Activated CD8-positive, alpha-beta memory T cell treated with anti-CD3 and anti-CD28 coated beads, Interleukin-2, amount 50 U/mL, for 1 hour (primary cell): ENCODE data around the gene PRRT4.

Experiments used
- DNase-seq: peaks from one replicate; pipeline ENCODE4 v3.0.0-alpha.2; 2020; ENCODE audit errors: extremely low read depth

Gene PRRT4

DNA sequence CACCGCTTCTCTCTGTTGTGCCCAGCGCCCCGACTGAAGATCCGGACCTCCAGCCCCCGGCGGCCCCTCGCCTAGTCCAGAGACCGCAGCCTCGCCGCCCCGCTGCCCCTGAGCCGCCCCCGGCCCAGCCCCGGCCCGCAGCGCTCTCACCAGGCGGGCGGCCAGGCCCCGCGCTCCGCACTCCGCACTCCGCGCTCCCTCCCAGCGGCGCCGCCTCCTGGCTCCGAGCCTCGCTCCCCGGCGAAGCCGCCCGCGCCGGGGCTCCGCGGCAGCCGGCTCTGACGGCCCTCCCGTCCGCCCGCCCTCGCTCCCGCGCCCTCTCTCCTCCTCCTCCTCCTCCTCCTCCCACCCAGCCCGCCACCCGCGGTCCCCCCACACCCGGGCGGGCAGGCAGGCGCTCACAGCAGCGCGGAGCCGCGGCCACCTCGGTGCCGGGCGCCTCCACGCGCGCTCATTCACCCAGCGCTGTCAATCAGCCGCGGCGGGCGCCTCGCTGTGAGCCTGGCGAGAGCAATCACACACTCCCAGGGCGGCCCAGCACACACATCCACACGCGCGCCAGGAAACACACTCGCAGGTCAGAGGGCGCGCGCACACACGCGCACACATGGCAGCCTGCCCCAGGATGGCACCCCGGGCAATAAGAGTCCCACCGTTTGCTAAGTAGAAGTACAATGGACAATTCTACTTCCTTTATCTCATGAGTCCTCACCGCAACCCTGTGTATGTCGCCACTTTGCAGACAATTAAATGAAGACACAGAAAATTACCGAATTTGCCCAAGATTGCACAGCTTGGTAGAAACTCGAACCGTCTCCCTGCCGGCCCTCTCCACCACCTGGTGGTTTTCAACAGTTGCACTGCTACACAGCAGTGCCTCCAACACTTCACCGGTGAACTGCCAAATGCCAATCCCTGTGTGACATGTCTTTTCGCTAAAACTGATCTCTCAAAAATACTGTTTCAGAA lies at the start of gene PRRT4:
Gene PRRT4 (minus strand): TSS at position 280 of the 969 bp plus-strand sequence.
- no peak for DNase-seq

DNA sequence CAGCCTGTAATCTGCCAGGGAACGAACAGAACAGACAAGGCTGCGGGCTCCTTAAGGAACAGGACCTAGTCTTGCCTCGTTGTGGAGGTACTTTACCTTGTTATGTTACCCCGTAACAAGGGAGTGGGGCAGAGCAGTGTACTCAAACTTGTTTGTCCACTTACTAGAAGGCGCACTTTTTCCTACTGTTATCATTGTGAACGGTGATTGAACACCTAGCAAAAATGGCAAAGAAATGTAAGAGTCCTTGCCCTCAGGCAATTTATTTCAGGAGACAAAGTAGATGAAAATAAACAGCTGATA lies 48.9 kb upstream of the PRRT4 start:
- no peak for DNase-seq

- DNase-seq: no peak
These were observed 48.3 kb upstream of the PRRT4 start, which contains the start of gene IMPDH1 for GRCh38 chr7:128409596-128410450. Gene IMPDH1 (minus strand): TSS chr7:128409982. CDS start chr7:128409901, 81 bp downstream.

DNA sequence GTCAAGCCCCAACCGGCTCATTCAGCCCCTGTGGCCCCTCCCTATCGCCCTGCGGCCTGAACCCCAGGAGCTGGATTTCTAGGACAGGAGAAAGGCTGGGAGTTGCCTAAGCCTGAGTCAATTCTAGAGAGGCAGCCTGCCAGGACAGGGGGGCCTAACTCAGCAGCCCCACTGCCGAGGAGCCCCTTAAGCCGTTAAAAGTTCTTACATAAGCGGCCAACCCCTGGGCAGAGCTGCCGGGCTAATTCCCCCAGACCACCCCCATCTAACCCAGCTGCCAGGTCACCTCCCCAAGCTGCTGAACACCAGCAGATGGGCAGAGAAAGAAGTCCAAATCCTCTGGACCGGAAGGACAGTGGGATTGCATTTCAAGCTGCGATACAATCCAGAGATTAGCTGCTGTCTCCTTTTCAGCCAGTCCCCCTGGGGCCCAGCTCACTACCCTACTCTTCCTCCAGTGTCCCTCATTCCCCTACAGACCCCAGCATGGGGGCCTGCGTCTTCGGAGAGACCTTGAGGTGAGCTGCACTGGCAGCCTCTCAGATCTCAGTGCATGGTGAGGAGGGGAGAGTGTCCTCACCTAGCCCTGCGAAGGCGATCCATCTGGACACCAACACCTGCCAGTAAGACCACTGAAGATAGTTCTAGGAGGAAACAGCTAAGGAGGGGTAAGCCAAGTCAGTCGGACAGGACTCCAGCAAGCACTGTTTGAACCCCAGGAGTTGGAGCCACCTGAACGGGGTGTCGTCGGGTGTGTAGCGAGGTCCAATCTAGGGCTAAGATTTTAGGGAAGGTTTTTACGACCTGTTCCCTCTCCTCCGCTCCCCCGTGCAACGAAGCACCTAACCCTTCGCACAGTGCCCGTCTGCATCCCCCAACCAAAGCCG lies 47.5 kb upstream of the PRRT4 start:
- DNase-seq: no peak

DNA sequence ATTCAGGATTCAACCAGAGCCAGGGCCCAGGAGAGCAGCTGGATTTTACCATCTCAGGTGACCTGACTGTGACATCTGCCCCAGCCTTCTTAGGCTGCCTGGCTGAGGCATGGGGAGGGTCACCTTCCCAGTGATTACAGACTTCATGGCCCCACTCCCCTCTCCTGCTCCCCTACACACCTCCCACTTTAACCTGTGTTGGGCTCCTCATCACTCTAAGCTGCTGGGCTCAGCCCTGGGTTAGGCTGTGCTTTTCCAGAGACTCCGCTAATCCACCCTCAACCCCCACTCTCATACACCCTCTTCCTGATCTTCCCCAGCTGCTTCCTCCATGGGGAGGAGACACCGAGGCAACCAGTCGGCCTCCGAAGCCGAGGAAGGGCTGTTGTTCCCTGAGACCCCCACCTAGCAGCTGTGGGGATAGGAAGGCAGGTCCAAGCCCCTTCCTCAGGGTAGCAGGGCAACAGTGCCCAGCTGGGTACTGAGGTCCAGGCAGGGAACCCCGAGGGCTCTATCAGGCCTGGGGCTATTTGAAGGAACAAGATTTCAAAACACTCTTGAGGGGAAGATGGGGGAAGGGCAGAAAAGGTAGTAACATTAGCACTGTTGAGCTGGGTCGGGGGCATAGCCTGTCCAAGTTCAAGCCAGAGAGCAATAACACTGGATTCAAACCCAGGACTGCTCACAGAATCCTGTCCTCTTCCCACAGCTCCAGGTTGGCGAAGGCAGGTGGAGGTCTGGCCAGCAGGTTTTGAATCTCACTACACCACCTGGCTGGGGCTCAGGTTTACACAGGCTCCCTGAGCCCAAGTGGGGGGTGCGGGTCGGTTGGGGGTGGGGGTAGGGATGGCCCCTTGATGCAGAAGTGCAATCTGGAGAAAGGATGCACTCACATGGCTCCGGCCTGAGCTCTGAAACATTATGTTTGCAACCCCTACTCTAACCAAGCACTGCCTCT lies 46.5 kb upstream of the PRRT4 start:
- DNase-seq: no peak

GRCh38 chr7:128407233-128407589 lies 45.7 kb upstream of the PRRT4 start:
- DNase-seq: no peak

DNA sequence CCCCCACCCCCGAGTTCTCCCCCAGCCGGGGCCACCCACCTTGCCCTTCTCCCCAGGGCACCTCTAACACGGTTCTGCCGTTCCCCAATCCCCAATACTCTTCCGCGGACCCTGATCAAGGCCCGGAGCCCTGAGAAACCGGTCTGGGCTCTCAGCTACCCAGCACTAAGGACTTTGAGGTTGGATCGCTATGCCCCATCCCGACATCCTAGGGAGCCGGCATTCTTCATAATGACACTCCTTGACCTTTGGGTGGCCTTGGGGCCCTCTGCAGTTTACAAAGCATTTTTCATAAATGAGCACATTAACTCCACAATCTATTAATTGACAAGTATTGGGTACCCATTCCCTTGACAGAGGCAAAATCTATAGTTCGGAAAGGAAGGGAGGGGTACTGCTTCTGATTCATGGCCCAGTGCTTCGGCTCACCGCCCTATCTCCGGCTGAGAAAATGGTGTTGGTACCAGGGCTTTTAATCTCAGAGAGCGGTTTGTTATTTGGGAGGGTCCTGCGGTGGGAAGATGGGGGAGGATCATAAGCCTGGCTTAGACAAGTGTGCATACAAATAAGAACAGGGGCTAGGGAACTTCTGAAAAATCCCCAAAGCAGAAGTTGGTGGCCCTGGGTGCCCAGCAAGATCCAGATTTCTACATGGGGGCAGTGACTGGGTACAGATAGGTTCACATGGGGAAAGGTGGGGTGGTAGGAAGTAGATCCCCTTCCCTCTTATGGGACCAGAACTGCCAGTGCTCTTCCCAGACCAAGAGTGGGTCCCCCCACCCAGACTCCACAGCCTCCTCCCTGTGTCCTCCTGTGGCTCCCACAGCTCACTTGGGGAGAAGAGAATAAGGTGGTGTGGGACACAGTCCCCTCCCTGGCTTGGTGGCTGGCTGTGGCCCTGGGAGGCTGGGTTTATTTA lies 45.1 kb upstream of the PRRT4 start:
- no peak for DNase-seq

GRCh38 chr7:128405471-128406313 lies 44.2 kb upstream of the PRRT4 start:
- no peak for DNase-seq

DNA sequence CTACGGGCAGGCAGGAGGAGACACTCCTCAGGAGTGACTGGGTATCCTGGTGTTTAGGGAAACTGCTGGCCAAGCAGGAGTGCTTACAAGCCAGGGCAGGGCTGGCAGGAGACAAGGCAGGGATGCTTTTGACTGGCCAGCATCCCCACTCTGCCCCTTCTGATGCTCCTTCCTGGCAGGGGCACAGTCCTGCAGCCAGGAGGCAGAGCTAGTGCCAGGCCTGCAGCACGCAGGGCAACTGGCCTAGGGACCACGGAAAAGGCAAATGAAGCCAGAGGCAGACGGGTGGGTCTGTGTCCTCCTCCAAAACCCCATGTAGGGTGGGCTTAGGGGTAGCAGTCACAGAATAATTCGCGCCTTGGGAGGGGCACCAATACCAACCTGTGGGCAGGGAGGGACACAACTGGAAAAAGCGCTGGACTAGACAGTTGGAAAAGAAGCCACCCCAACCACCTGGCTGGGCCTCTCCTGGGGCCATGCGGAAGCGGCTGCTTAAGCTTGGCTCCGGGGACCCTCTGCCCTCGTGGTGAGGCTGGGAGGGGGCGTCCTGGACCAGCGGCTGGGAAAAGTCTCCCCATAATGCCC lies 43.5 kb upstream of the PRRT4 start:
- no peak for DNase-seq

GRCh38 chr7:128404143-128404681 lies 42.7 kb upstream of the PRRT4 start:
- no peak for DNase-seq

GRCh38 chr7:128403676-128404075 lies 42.2 kb upstream of the PRRT4 start:
- DNase-seq: no peak

GRCh38 chr7:128402356-128402755 lies 40.9 kb upstream of the PRRT4 start:
- no peak for DNase-seq

GRCh38 chr7:128400566-128400965 lies 39.1 kb upstream of the PRRT4 start:
- DNase-seq: no peak

DNA sequence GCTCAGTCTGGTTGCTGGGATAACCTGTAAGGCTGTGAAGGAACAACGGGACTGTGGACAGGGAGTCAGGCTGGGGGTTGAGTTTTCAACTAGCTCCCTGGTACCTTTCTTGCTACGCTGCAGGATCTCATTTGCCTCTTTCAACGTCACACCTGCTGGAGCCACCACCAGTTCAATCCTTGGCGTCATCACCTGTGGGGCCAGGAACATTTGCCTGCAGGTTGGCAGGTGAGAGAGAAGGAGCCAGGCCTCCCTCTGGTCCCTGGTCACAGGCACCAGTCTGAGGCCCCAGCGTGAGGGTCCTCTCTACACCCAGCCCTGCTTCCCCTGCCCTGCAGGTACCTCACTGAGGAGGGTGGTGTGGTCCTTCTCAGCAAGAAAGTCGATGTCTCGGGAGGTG lies 38.5 kb upstream of the PRRT4 start:
- DNase-seq: no peak

DNA sequence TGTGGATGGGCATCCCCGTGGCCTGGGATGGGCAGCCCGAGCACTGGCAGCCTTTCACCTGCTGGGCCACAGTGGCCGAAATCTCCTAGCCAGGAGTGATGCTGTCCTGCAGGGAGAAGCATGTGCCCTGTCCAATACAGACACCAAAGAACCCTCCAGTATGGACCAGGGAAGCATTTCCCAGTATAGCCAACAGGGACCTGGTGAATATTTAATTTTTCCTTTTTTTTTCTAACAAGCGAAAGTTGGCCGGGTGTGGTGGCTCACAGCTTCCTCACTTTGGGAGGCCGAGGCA lies 37.3 kb upstream of the PRRT4 start:
- no peak for DNase-seq

GRCh38 chr7:128398016-128398840 lies 36.7 kb upstream of the PRRT4 start:
- DNase-seq: no peak

DNA sequence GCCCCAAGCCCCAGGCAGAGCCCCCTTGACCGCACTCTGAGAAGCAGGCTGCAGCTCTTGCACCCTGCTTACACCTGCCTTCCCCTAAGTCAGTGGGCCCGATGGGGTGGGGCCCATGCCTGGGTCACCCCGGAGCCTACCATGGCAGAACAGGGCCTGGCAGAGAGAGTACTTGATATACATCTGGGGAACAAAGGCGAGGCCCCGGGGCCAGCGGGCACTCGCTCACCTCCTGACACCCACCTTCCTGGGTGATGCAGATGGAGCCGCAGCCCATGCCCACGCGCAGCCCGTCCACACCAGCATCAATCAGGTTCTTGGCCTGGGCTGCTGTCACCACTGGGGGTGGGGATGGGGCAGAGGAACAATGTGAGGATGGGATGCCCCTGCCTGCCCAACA lies 34.9 kb upstream of the PRRT4 start:
- DNase-seq: no peak
